Astrocyte (in vitro differentiated cells and primary cell): ENCODE results near the gene HOXB7. TPM values are rescaled to one million over a fixed set of nuclear protein-coding genes. Genes with fewer than 3 reads are reported as not detected.

Source experiments
- DNase-seq: peaks from one replicate; pipeline ENCODE4 v3.0.0-alpha.2; 2010; ENCODE audit warnings: low read depth
- FAIRE-seq: peaks from 2 replicates; lab custom pipeline; 2011; peaks lifted over from hg19 to GRCh38; lab: Jason Lieb, UNC
- H2AFZ ChIP-seq: 2 replicates; pipeline ENCODE4 v1.6.0; 2012; ENCODE audit warnings: low read depth, low read length, inconsistent platforms
- H3K27ac ChIP-seq: 2 replicates; pipeline ENCODE4 v1.5.1; 2011; ENCODE audit warnings: low read depth, low read length, inconsistent platforms
- H3K27me3 ChIP-seq: 2 replicates; pipeline ENCODE4 v1.6.0; 2011; ENCODE audit warnings: low read length, inconsistent platforms; ENCODE audit not compliant: insufficient read depth
- H3K36me3 ChIP-seq: 2 replicates; pipeline ENCODE4 v1.5.1; 2011; ENCODE audit warnings: low read length, inconsistent platforms; ENCODE audit not compliant: insufficient read depth
- H3K4me1 ChIP-seq: 2 replicates; pipeline ENCODE4 v1.5.1; 2011; ENCODE audit warnings: low read length, inconsistent platforms; ENCODE audit not compliant: insufficient read depth
- H3K4me2 ChIP-seq: 2 replicates; pipeline ENCODE4 v1.6.0; 2012; ENCODE audit warnings: low read length, inconsistent platforms
- H3K4me3 ChIP-seq: 2 replicates; pipeline ENCODE4 v1.5.1; 2011; ENCODE audit warnings: low read depth, mild to moderate bottlenecking, low read length, inconsistent platforms; ENCODE audit not compliant: insufficient read depth
- H3K79me2 ChIP-seq: 2 replicates; pipeline ENCODE4 v1.6.0; 2012; ENCODE audit warnings: mild to moderate bottlenecking, low read length, inconsistent platforms; ENCODE audit not compliant: insufficient read depth
- H3K9ac ChIP-seq: 2 replicates; pipeline ENCODE4 v1.6.0; 2012; ENCODE audit warnings: mild to moderate bottlenecking, low read length, inconsistent platforms
- H3K9me3 ChIP-seq: 2 replicates; pipeline ENCODE4 v1.5.1; 2012; ENCODE audit warnings: low read depth, mild to moderate bottlenecking, low read length, inconsistent platforms; ENCODE audit not compliant: insufficient read depth
- H4K20me1 ChIP-seq: 2 replicates; pipeline ENCODE4 v1.6.0; 2012; ENCODE audit warnings: low read length, inconsistent platforms; ENCODE audit not compliant: insufficient read depth
- H3K27ac Mint-ChIP-seq: one replicate; pipeline ENCODE4 v1.8.0; 2021; ENCODE audit warnings: mild to moderate bottlenecking, mixed read lengths; ENCODE audit not compliant: unreplicated experiment
- H3K27me3 Mint-ChIP-seq: one replicate; pipeline ENCODE4 v1.8.0; 2021; ENCODE audit warnings: low read depth, mixed read lengths; ENCODE audit not compliant: unreplicated experiment
- H3K36me3 Mint-ChIP-seq: one replicate; pipeline ENCODE4 v1.8.0; 2021; ENCODE audit warnings: low read depth, mixed read lengths; ENCODE audit not compliant: unreplicated experiment
- H3K4me1 Mint-ChIP-seq: one replicate; pipeline ENCODE4 v1.8.0; 2021; ENCODE audit warnings: low read depth, mixed read lengths; ENCODE audit not compliant: unreplicated experiment
- H3K4me3 Mint-ChIP-seq: one replicate; pipeline ENCODE4 v1.8.0; 2021; ENCODE audit warnings: mild to moderate bottlenecking, moderate library complexity, mixed read lengths; ENCODE audit not compliant: unreplicated experiment
- H3K9me3 Mint-ChIP-seq: one replicate; pipeline ENCODE4 v1.8.0; 2021; ENCODE audit warnings: mild to moderate bottlenecking, mixed read lengths; ENCODE audit not compliant: unreplicated experiment
- CTCF ChIP-seq: IDR thresholded peaks from 2 replicates; pipeline ENCODE4 v1.5.1; 2011; ENCODE audit warnings: low read depth, mild to moderate bottlenecking, inconsistent platforms, low read length, moderate library complexity; ENCODE audit not compliant: insufficient read depth
- EZH2 ChIP-seq: IDR thresholded peaks from 2 replicates; pipeline ENCODE4 v1.6.1; 2012; ENCODE audit warnings: mild to moderate bottlenecking, low read length, inconsistent platforms; ENCODE audit not compliant: insufficient read depth
- total RNA-seq: library from RNA; stranded (reverse); gene quantifications from 2 replicates; pipeline ENCODE4 v1.2.1, GENCODE V29; 2021

Gene HOXB7
- total RNA-seq, 1 donor from 2014 or later, result not detected

DNA sequence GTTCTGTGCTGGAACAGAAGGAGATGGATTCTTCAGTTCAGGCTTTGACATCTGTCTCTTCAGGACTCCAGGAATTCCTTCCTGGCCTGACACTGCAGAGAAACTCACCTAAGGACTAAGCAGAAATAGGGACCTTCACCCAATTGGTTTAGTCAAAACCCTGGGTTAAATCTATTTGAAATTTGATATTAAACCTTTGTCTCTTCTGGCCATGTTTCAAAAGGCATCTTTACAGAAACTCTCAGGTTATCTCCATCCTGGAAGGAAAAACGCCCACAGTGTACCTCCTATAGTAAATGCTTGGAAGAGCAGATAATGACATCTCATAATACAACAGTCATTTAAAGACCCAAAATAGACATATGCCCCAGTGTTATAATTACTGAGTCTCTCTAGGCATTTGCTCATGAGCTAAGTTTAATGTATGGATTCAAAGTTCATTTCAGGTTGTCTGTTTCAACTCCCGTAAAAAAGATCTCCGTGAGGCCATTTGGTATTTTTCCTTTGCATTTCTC, 27.1 kb downstream of the HOXB7 start:
- no peak overlapping the region for H3K4me3 ChIP-seq
- H3K4me3 Mint-ChIP-seq, result no peak overlapping the region
- H3K27ac Mint-ChIP-seq, result no peak overlapping the region
- peaks cover 4% of the 10 kb centered on the region for H4K20me1 ChIP-seq
- no peak overlapping the region for H2AFZ ChIP-seq
- peaks cover 2% of the 10 kb centered on the region for H3K36me3 Mint-ChIP-seq
- peaks cover 14% of the 10 kb centered on the region for H3K4me1 ChIP-seq
- no peaks in the 10 kb centered on the region for H3K9me3 ChIP-seq
- H3K27me3 Mint-ChIP-seq, result peaks cover 98% of the 10 kb centered on the region
- no peaks in the 10 kb centered on the region for H3K36me3 ChIP-seq
- TF ChIP-seq CTCF, result no peak
- no peak for TF ChIP-seq EZH2
- H3K79me2 ChIP-seq, result peaks cover 42% of the 10 kb centered on the region
- H3K9me3 Mint-ChIP-seq, result peaks cover 37% of the 10 kb centered on the region
- no peak for DNase-seq
- FAIRE-seq, result no peak
- H3K9ac ChIP-seq, result no peak overlapping the region
- H3K27ac ChIP-seq, result no peak overlapping the region
- peaks cover 84% of the 10 kb centered on the region for H3K27me3 ChIP-seq
- H3K4me1 Mint-ChIP-seq, result peaks cover 3% of the 10 kb centered on the region
- H3K4me2 ChIP-seq, result peak overlapping the region; percentile 90

DNA sequence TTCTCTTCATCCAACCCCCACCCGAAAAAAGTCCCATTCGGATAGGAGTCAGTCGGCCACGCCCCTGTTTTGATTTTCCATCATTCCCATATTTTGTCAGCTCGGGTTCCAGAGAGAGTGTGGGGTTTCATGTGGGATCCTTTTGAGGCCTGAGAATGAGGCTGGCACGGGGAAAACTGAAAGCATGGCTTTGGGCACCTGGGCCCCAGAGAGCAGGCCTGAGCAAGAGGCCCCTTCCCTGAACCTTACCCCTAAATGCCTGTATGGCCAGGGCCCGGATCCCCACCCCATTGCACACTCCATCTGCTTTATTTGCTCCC, 28.1 kb downstream of the HOXB7 start:
- H3K36me3 ChIP-seq, result no peaks in the 10 kb centered on the region
- Mint-ChIP-seq H3K4me3 (no peak overlapping the region), H3K27ac (peak overlapping the region; percentile 41), H3K9me3 (peaks cover 39% of the 10 kb centered on the region), H3K4me1 (peaks cover 3% of the 10 kb centered on the region), H3K36me3 (peaks cover 3% of the 10 kb centered on the region), H3K27me3 (peaks cover 93% of the 10 kb centered on the region)
- peaks cover 79% of the 10 kb centered on the region for H3K27me3 ChIP-seq
- peak overlapping the region; percentile 54 for H3K4me3 ChIP-seq
- peak overlapping the region; percentile 69 for H3K27ac ChIP-seq
- peaks cover 4% of the 10 kb centered on the region for H4K20me1 ChIP-seq
- H3K4me2 ChIP-seq, result peak overlapping the region; percentile 84
- no peak overlapping the region for H2AFZ ChIP-seq
- TF ChIP-seq CTCF (no peak), EZH2 (no peak)
- peaks cover 49% of the 10 kb centered on the region for H3K79me2 ChIP-seq
- no peaks in the 10 kb centered on the region for H3K9me3 ChIP-seq
- DNase-seq, result no peak
- H3K9ac ChIP-seq, result peak overlapping the region; percentile 82
- H3K4me1 ChIP-seq, result peaks cover 14% of the 10 kb centered on the region
- no peak for FAIRE-seq

GRCh38 chr17:48579760-48580554, 30.9 kb downstream of the HOXB7 start:
- TF ChIP-seq CTCF (no peak), EZH2 (no peak)
- Histone ChIP-seq H3K36me3 (no peaks in the 10 kb centered on the region), H3K4me3 (peak overlapping the region; percentile 54), H3K79me2 (peaks cover 64% of the 10 kb centered on the region), H3K4me1 (peaks cover 8% of the 10 kb centered on the region), H3K27ac (peak overlapping the region; percentile 69), H4K20me1 (peaks cover 4% of the 10 kb centered on the region), H3K27me3 (peaks cover 80% of the 10 kb centered on the region), H3K9ac (peak overlapping the region; percentile 82), H3K9me3 (no peaks in the 10 kb centered on the region), H2AFZ (no peak overlapping the region), H3K4me2 (peak overlapping the region; percentile 84)
- Mint-ChIP-seq H3K4me3 (no peak overlapping the region), H3K36me3 (peaks cover 3% of the 10 kb centered on the region), H3K27me3 (peaks cover 89% of the 10 kb centered on the region), H3K27ac (peak overlapping the region; percentile 36), H3K4me1 (no peaks in the 10 kb centered on the region), H3K9me3 (peaks cover 38% of the 10 kb centered on the region)
- DNase-seq, result peak; percentile 44
- no peak for FAIRE-seq
